Measurements from ENCODE around the gene SYNE3. TPM values are rescaled to one million over a fixed set of nuclear protein-coding genes. Genes with fewer than 3 reads are reported as not detected.
A peak's percentile ranks its signal among the peaks of the same experiment; 100 is the strongest.

Gene SYNE3
- total and polyA plus RNA-seq, 9 of the 15 experiments (the other 6 are each of a cell fraction or from before 2014, with no cell fraction given): 0.04 to 3.1 (median 0.55) TPM

DNA sequence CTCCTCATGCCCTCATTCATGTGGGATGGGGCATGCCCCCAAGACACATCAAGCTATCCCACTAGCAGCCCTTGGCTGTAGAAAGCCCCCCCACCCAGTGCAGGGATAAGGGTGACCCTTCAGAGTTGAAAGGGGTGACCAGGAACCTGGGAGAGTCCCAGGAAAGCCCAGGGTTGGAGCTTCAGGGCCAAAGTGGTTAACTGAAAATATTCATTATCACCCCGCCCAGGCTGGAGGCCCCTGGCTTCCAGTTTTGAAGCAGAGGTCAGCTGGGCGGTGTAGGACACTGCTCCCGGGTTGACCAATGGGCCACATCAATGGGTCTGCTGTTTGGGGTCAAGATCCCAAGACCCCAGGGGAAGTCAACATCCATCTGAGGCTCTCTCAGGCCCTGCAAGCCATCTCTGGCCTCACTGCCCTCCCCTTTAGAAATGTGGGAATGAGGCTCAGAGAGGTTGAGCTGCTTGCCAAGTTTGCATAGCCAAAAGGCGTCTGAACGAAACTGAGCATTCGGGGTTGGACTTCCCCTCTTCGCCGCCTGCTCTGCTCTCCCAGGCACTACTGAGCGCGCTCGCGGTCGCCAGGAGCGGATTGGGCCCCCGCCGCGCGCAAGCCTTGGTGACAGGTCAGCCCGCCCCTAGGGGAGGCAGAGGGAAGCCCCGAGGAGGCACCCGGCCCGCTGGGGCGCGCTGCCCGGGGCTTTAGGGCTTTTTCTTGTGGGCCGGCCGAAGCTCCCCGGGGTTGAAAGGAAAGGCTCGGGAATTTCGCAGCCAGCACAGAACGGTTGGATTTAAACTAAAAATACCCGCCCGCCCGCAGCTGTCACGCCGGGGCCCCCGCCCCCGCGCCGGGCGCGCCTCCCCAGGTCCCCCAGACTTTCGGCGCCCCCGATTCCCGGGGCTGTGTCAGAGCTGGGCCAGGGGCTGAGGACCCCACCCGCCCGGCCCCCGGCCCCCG lies 576 bp downstream of the SYNE3 start (continued):
- TF ChIP-seq WHSC1 (IDR thresholded peaks at IDR 0.05; ENCODE audit: low read length) (no peak), KDM2B (CRISPR knock-in tag; IDR thresholded peaks at IDR 0.05) (no peak), ZC3H11A (IDR thresholded peaks at IDR 0.05; ENCODE audit: low read depth, low read length) (no peak), TAF7 (tag; IDR thresholded peaks at IDR 0.05) (no peak), GMEB1 (CRISPR knock-in tag; IDR thresholded peaks at IDR 0.05) (no peak), ARID1B (IDR thresholded peaks at IDR 0.05) (no peak), TSC22D4 (tag; IDR thresholded peaks at IDR 0.05) (no peak), ZBTB8A (IDR thresholded peaks at IDR 0.05; ENCODE audit: partially characterized antibody) (no peak), ZNF764 (CRISPR knock-in tag; IDR thresholded peaks at IDR 0.05; ENCODE audit: low read depth) (no peak), LARP7 (IDR thresholded peaks at IDR 0.05) (no peak), VEZF1 (CRISPR knock-in tag; IDR thresholded peaks at IDR 0.05) (no peak; the same call in 1 of the 2 replicates), TFAP4 (CRISPR knock-in tag; IDR thresholded peaks at IDR 0.05; ENCODE audit: borderline replicate concordance) (0 out of 2 replicates have a peak, but pooled peaks have one; percentile 26), PHF8 (IDR thresholded peaks at IDR 0.05; ENCODE audit: borderline replicate concordance, low read length) (peak; percentile 11; the same call in 1 of the 2 replicates), HCFC1 (IDR thresholded peaks at IDR 0.05; ENCODE audit: low read depth, low read length) (no peak), ZEB2 (IDR thresholded peaks at IDR 0.05) (no peak), HNRNPL (IDR thresholded peaks at IDR 0.05; ENCODE audit: low read depth, low read length) (no peak), NRF1 (conservative IDR thresholded peaks at IDR 0.05 in 1 of 2, IDR thresholded peaks at IDR 0.05 in 1 of 2) (peak; percentile 70 to 77), ZNF778 (CRISPR knock-in tag; IDR thresholded peaks at IDR 0.05) (no peak), CBX1 (IDR thresholded peaks at IDR 0.05; ENCODE audit: low read depth) (no peak)
- TF ChIP-seq, protein P1, sequence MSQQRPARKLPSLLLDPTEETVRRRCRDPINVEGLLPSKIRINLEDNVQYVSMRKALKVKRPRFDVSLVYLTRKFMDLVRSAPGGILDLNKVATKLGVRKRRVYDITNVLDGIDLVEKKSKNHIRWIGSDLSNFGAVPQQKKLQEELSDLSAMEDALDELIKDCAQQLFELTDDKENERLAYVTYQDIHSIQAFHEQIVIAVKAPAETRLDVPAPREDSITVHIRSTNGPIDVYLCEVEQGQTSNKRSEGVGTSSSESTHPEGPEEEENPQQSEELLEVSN (IDR thresholded peaks at IDR 0.05; ENCODE audit: borderline replicate concordance in 1 of 2, extremely low read depth in 1 of 2, insufficient read depth in 1 of 2, insufficient read length in 1 of 2, low read depth in 1 of 2, low read length in 1 of 2, poor library complexity in 1 of 2, severe bottlenecking in 1 of 2): peak in 1 of 2 experiments; percentile 84
- TF ChIP-seq, protein P2, sequence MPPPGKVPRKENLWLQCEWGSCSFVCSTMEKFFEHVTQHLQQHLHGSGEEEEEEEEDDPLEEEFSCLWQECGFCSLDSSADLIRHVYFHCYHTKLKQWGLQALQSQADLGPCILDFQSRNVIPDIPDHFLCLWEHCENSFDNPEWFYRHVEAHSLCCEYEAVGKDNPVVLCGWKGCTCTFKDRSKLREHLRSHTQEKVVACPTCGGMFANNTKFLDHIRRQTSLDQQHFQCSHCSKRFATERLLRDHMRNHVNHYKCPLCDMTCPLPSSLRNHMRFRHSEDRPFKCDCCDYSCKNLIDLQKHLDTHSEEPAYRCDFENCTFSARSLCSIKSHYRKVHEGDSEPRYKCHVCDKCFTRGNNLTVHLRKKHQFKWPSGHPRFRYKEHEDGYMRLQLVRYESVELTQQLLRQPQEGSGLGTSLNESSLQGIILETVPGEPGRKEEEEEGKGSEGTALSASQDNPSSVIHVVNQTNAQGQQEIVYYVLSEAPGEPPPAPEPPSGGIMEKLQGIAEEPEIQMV (tag; conservative IDR thresholded peaks at IDR 0.05; ENCODE audit: low read depth): no peak
